Colonic mucosa (tissue), 4 donors: Measurements from ENCODE around the gene HAUS6. TPM values are rescaled to one million over a fixed set of nuclear protein-coding genes. Genes with fewer than 3 reads are reported as not detected.

Source experiments
- DNase-seq: peaks from one replicate; pipeline ENCODE4 v3.0.0-alpha.2; 2020
- H3K27ac ChIP-seq: fragments of 200-600 bp; one replicate; pipeline ENCODE4 v1.8.0; 2021
- H3K27me3 ChIP-seq: fragments of 200-600 bp; one replicate; pipeline ENCODE4 v1.8.0; 2021
- H3K36me3 ChIP-seq: fragments of 200-600 bp; one replicate; pipeline ENCODE4 v1.8.0; 2021
- H3K4me1 ChIP-seq: fragments of 200-600 bp; one replicate; pipeline ENCODE4 v1.8.0; 2021; ENCODE audit warnings: mild to moderate bottlenecking
- H3K4me3 ChIP-seq: fragments of 200-600 bp; one replicate; pipeline ENCODE4 v1.8.0; 2021
- H3K9ac ChIP-seq, 2 donors: one replicate each; pipeline ENCODE4 v1.7.0; 2013; ENCODE audit warnings: control low read depth in 2 of 2, low read depth in 2 of 2, low read length in 2 of 2
- H3K9me3 ChIP-seq: fragments of 200-600 bp; one replicate; pipeline ENCODE4 v1.8.0; 2021
- intact Hi-C: fragments of 100-400 bp; cut with DNase I; formaldehyde crosslinking; loops from one replicate; pipeline ENCODE4 v1.14.1; 2022
- total RNA-seq, 2 donors: library from RNA; stranded (reverse); fragmentation: NEBNext Ultra II Directional in 1 of 2; extraction: Animal tissue kit (Norgen Biotek cat#: 25700) in 1 of 2; gene quantifications; one replicate each; pipeline ENCODE4 v1.2.1, GENCODE V29; 2021
- TF ChIP-seq, protein P1 (sequence below): fragments of 200-600 bp; IDR thresholded peaks from one replicate; pipeline ENCODE4 v1.8.0; 2022; ENCODE audit warnings: antibody characterized with exemption, mild to moderate bottlenecking
- donor health status: healthy.
- donor health status: DM: no; HTN: no; CAD: no.
- donor health status: DM: no; HTN: no; CAD: no.

HAUS6 gene
- total RNA-seq, 2 donors from 2014 or later, result 9.2 to 11.8 TPM

DNA sequence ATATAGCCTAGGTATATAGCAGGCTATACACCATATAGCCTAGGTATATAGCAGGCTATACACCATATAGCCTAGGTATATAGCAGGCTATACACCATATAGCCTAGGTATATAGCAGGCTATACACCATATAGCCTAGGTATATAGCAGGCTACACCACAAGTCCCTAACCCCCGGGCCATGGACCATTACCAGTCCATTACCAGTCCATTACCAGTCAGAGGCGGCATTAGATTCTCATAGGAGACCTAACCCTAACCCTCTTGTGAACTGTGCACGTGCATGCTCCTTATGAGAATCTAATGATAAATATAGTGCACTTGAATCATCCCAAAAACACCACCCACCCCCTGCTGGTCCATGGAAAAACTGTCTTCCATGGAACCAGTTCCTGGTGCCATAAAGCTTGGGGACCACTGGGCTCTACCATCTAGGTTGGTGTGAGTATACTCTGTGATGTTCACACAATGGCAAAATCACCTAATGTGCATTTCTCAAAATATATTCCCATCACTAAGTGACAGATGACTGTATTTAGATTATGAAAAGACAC lies 19.9 kb upstream of the HAUS6 start:
- peaks cover 8% of the 10 kb centered on the region for H3K36me3 ChIP-seq

DNA sequence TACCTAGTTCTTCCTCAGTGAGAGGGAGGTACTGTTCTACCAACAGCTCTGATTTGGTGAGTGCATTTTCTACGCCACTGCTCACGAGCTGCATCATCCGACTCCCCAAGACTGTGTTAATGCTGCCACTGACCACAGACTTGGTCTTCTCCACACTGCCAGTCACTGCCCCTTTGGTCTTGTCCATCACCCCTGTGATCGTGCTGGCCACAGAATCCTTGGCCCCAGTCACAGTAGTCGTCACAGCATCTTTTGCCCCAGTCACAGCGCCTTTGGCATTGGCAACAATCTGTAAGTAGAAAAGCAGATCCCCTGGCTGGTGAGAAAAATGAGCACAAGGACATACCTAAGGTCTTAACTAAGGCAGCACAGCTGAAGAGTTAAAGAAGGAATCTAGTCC lies 18.2 kb upstream of the HAUS6 start:
- no peaks in the 10 kb centered on the region for H3K27me3 ChIP-seq
- H3K9me3 ChIP-seq, result no peaks in the 10 kb centered on the region
- peaks cover 8% of the 10 kb centered on the region for H3K36me3 ChIP-seq
- H3K4me3 ChIP-seq, result no peak overlapping the region
- TF ChIP-seq, protein P1, sequence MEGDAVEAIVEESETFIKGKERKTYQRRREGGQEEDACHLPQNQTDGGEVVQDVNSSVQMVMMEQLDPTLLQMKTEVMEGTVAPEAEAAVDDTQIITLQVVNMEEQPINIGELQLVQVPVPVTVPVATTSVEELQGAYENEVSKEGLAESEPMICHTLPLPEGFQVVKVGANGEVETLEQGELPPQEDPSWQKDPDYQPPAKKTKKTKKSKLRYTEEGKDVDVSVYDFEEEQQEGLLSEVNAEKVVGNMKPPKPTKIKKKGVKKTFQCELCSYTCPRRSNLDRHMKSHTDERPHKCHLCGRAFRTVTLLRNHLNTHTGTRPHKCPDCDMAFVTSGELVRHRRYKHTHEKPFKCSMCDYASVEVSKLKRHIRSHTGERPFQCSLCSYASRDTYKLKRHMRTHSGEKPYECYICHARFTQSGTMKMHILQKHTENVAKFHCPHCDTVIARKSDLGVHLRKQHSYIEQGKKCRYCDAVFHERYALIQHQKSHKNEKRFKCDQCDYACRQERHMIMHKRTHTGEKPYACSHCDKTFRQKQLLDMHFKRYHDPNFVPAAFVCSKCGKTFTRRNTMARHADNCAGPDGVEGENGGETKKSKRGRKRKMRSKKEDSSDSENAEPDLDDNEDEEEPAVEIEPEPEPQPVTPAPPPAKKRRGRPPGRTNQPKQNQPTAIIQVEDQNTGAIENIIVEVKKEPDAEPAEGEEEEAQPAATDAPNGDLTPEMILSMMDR, result no peak
- H3K9ac ChIP-seq, result no peak overlapping the region
- no peak for DNase-seq
- H3K27ac ChIP-seq, result no peak overlapping the region
- intact Hi-C loops, result no loop called here
- no peaks in the 10 kb centered on the region for H3K4me1 ChIP-seq

More for the DNA sequence above, 19.9 kb upstream of the HAUS6 start:
- H3K9me3 ChIP-seq, result no peaks in the 10 kb centered on the region
- no peaks in the 10 kb centered on the region for H3K4me1 ChIP-seq
- H3K27ac ChIP-seq, result no peak overlapping the region
- DNase-seq, result no peak
- no peak overlapping the region for H3K4me3 ChIP-seq
- TF ChIP-seq, protein P1, result no peak
- H3K27me3 ChIP-seq, result no peaks in the 10 kb centered on the region
- no peak overlapping the region for H3K9ac ChIP-seq
- intact Hi-C loops, result no loop called here

DNA sequence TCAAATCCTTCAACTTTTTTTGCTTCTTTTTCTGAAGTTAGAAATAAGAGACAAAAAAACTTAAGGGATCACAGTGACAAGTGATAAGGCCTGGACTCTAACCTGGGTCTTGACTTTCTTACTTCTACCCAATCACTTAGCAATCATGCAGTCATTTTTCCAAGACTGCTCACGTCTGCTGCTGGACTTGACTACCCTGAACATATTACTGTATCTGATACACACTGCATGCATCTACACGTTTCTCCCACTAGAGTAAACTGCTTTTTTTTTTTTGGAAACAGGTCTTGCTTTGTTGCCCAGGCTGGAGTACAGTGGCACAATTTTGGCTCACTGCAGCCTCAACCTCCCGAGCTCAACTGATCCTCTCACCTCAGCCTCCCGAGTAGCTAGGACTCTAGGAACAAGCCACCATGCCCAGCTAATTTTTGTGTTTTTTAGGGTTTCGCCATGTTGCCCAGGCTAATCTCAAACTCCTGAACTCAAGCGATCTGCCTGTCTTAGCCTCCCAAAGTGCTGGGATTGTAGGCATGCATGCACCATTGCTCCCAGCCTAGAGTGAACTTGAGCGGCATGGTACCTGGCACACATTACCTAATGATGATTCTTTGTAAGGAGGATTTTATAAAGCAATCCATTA lies 17.2 kb upstream of the HAUS6 start:
- DNase-seq, result no peak
- intact Hi-C loops, result no loop called here
- Histone ChIP-seq H3K36me3 (peaks cover 8% of the 10 kb centered on the region), H3K27ac (no peak overlapping the region), H3K9me3 (no peaks in the 10 kb centered on the region), H3K4me1 (no peaks in the 10 kb centered on the region), H3K4me3 (no peak overlapping the region), H3K9ac (no peak overlapping the region), H3K27me3 (no peaks in the 10 kb centered on the region)
- TF ChIP-seq, protein P1, result no peak

DNA sequence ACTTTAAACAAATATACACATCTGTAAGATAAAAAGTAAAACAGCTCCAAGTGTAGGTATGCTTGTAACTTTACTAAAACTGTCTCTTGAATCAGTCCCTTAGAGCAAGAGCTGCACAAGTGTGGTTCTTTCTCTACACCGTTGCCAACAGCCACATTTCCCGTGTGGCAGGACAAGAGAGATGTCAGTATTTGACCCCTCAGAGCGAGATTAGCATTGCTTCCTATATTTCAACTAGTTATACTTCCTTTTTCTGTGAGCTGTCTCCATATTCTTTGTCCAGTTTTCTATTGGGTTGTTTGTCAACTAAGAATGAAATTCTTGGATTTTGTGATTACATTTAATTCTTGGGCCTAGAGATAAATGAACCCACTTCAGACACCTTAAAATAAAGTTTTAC lies 16.5 kb upstream of the HAUS6 start:
- TF ChIP-seq, protein P1, result no peak
- intact Hi-C loops, result no loop called here
- Histone ChIP-seq H3K4me1 (no peaks in the 10 kb centered on the region), H3K4me3 (no peak overlapping the region), H3K9me3 (no peaks in the 10 kb centered on the region), H3K36me3 (peaks cover 8% of the 10 kb centered on the region), H3K27ac (no peak overlapping the region), H3K9ac (no peak overlapping the region), H3K27me3 (no peaks in the 10 kb centered on the region)
- no peak for DNase-seq

DNA sequence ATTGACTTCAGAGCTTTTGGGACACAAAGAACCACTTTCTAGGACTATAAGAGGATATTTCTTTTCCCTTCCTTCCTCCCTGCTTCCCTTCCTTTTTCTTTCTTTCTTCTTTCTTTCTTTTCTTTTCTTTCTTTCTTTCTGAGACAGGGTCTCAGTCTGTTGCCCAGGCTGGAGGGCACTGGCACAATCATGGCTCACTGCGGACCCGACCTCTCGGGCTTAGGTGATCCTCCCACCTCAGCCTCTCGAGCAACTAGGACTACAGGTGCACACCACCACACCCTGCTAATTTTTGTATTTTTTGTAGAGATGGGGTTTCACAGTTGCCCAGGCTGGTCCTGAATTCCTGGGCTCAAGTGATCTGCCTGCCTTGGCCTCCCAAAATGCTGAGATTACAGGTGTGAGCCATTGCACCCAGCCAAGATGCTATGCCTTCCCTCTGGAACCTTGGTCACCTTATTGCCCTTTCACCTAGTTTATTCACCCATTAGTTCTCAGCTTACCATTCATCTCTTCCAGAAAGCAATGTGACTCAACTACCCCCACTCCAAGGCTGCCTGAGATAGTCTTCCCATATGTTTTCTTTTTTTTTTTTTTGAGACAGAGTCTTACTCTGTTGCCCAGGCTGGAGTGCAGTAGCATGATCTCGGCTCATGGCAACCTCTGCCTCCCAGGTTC lies 14.5 kb upstream of the HAUS6 start:
- H3K9me3 ChIP-seq, result no peaks in the 10 kb centered on the region
- no peaks in the 10 kb centered on the region for H3K27me3 ChIP-seq
- H3K27ac ChIP-seq, result no peak overlapping the region
- no peak overlapping the region for H3K9ac ChIP-seq
- TF ChIP-seq, protein P1, result no peak
- H3K36me3 ChIP-seq, result peaks cover 8% of the 10 kb centered on the region
- intact Hi-C loops, result no loop called here
- no peak overlapping the region for H3K4me3 ChIP-seq
- no peaks in the 10 kb centered on the region for H3K4me1 ChIP-seq
- no peak for DNase-seq
